Smooth muscle cell (in vitro differentiated cells): Measurements from ENCODE around the gene KIF26A. TPM values are rescaled to one million over a fixed set of nuclear protein-coding genes. Genes with fewer than 3 reads are reported as not detected.

Source experiments
- DNase-seq: peaks from one replicate; lab custom pipeline; 2025; ENCODE audit not compliant: unreplicated experiment; lab: John Stamatoyannopoulos, UW
- H2AFZ ChIP-seq: fragments of 200-600 bp; sonication (generic); 2 replicates; pipeline ENCODE4 v1.6.0; 2016; ENCODE audit warnings: antibody characterized with exemption, low read depth, mild to moderate bottlenecking
- H3F3A ChIP-seq: fragments of 200-600 bp; sonication (generic); 2 replicates; pipeline ENCODE4 v1.6.0; 2017; ENCODE audit warnings: antibody characterized with exemption, low read depth
- H3K27ac ChIP-seq: fragments of 200-600 bp; sonication (generic); 2 replicates; pipeline ENCODE4 v1.5.1; 2016; ENCODE audit warnings: low read depth, mild to moderate bottlenecking
- H3K27me3 ChIP-seq: fragments of 200-600 bp; sonication (generic); 2 replicates; pipeline ENCODE4 v1.6.1; 2016; ENCODE audit warnings: low read depth, mild to moderate bottlenecking
- H3K36me3 ChIP-seq: fragments of 200-600 bp; sonication (generic); 2 replicates; pipeline ENCODE4 v1.5.1; 2016; ENCODE audit warnings: low read depth
- H3K4me1 ChIP-seq: fragments of 200-600 bp; sonication (generic); 2 replicates; pipeline ENCODE4 v1.5.1; 2016; ENCODE audit warnings: low read depth
- H3K4me2 ChIP-seq: fragments of 200-600 bp; sonication (generic); 2 replicates; pipeline ENCODE4 v1.6.0; 2016; ENCODE audit warnings: mild to moderate bottlenecking
- H3K4me3 ChIP-seq: fragments of 200-600 bp; sonication (generic); 2 replicates; pipeline ENCODE4 v1.5.1; 2016; ENCODE audit warnings: mild to moderate bottlenecking
- H3K79me2 ChIP-seq: fragments of 200-600 bp; sonication (generic); 2 replicates; pipeline ENCODE4 v1.6.0; 2016; ENCODE audit warnings: low read depth, mild to moderate bottlenecking
- H3K9ac ChIP-seq: fragments of 200-600 bp; sonication (generic); 2 replicates; pipeline ENCODE4 v1.6.0; 2016; ENCODE audit warnings: low read depth
- H3K9me3 ChIP-seq: fragments of 200-600 bp; sonication (generic); replicated peaks from 2 replicates; pipeline ENCODE4 v1.5.1; 2016; ENCODE audit warnings: low read depth
- H4K20me1 ChIP-seq: fragments of 200-600 bp; sonication (generic); 2 replicates; pipeline ENCODE4 v1.6.0; 2016; ENCODE audit warnings: low read depth
- CTCF ChIP-seq: fragments of 200-600 bp; sonication (generic); IDR thresholded peaks from 2 replicates; pipeline ENCODE4 v1.5.1; 2017; ENCODE audit warnings: borderline replicate concordance, mild to moderate bottlenecking, antibody characterized with exemption; ENCODE audit not compliant: insufficient read depth, poor library complexity, severe bottlenecking
- WGBS: methylation state at CpG from one replicate; pipeline ENCODE4 v1.1.7; 2016; ENCODE audit warnings: low lambda C conversion rate; 5-methylcytosine and 5-hydroxymethylcytosine counted together
- polyA plus RNA-seq: library from polyadenylated mRNA; unstranded; fragments of >200 nt; fragmentation: Nextera tagmentation; extraction: Ambion mirVana; gene quantifications from 2 replicates; pipeline ENCODE4 v1.2.1, GENCODE V29; 2016
- total RNA-seq: library from RNA; depleted of rRNA; stranded (reverse); fragments of >200 nt; gene quantifications from 2 replicates; pipeline ENCODE4 v1.2.3, GENCODE V29; 2014

The KIF26A gene
- total and polyA plus RNA-seq, 2 experiments from 2014 or later, result 4.4 to 5.9 TPM

GRCh38 chr14:104110491-104111209, 27.7 kb upstream of the KIF26A start:
- H3K4me1 ChIP-seq, result peaks cover 6% of the 10 kb centered on the region
- no peaks in the 10 kb centered on the region for H3F3A ChIP-seq
- H3K9ac ChIP-seq, result no peak overlapping the region
- H3K27ac ChIP-seq, result no peak overlapping the region
- H3K36me3 ChIP-seq, result no peaks in the 10 kb centered on the region
- H3K4me2 ChIP-seq, result no peak overlapping the region
- no peak for DNase-seq
- peaks cover 10% of the 10 kb centered on the region for H3K27me3 ChIP-seq
- H3K9me3 ChIP-seq, result no peaks in the 10 kb centered on the region
- TF ChIP-seq CTCF, result no peak
- H2AFZ ChIP-seq, result no peak overlapping the region
- no peak overlapping the region for H3K4me3 ChIP-seq
- WGBS, result 89% methylated on average over 18 of the region's 18 CpGs
- no peaks in the 10 kb centered on the region for H4K20me1 ChIP-seq
- H3K79me2 ChIP-seq, result no peaks in the 10 kb centered on the region

- no peaks in the 10 kb centered on the region for H3K79me2 ChIP-seq
- DNase-seq, result no peak
- 92% methylated on average over 17 of the region's 21 CpGs for WGBS
- peaks cover 6% of the 10 kb centered on the region for H3K4me1 ChIP-seq
- H3F3A ChIP-seq, result no peaks in the 10 kb centered on the region
- H2AFZ ChIP-seq, result no peak overlapping the region
- no peaks in the 10 kb centered on the region for H3K9me3 ChIP-seq
- no peak overlapping the region for H3K27ac ChIP-seq
- no peak overlapping the region for H3K4me3 ChIP-seq
- no peak overlapping the region for H3K4me2 ChIP-seq
- H4K20me1 ChIP-seq, result no peaks in the 10 kb centered on the region
- H3K9ac ChIP-seq, result no peak overlapping the region
- no peak for TF ChIP-seq CTCF
- H3K36me3 ChIP-seq, result no peaks in the 10 kb centered on the region
- H3K27me3 ChIP-seq, result peaks cover 19% of the 10 kb centered on the region
Measured at GRCh38 chr14:104111301-104112112, 26.9 kb upstream of the KIF26A start.

GRCh38 chr14:104112113-104112505, 26.3 kb upstream of the KIF26A start:
- no peak for TF ChIP-seq CTCF
- Histone ChIP-seq H3K9ac (no peak overlapping the region), H3K36me3 (no peaks in the 10 kb centered on the region), H2AFZ (no peak overlapping the region), H3K27ac (no peak overlapping the region), H3K79me2 (no peaks in the 10 kb centered on the region), H3K4me1 (peaks cover 6% of the 10 kb centered on the region), H3K4me2 (no peak overlapping the region), H4K20me1 (no peaks in the 10 kb centered on the region), H3K9me3 (no peaks in the 10 kb centered on the region), H3K4me3 (no peak overlapping the region), H3K27me3 (peaks cover 25% of the 10 kb centered on the region), H3F3A (no peaks in the 10 kb centered on the region)
- WGBS, result 83% methylated on average over 6 of the region's 6 CpGs
- no peak for DNase-seq
